HEK293 (cell line): ENCODE measurements around the gene DLG2.
A peak's percentile ranks its signal among the peaks of the same experiment; 100 is the strongest.

Experiments
- CTCF ChIA-PET: fragments of 350-600 bp; formaldehyde crosslinking; extraction: SDS; loops from one replicate; lab custom pipeline; 2021; ENCODE audit warnings: antibody characterized with exemption; lab: Yijun Ruan, JAX
- POLR2A ChIA-PET: fragments of 300-600 bp; formaldehyde crosslinking; extraction: SDS; loops from one replicate; lab custom pipeline; 2020; ENCODE audit warnings: antibody characterized with exemption, inconsistent platforms; lab: Yijun Ruan, JAX
- H3K27ac ChIP-seq: fragments of 200-500 bp; sonication (Bioruptor generic); 2 replicates; pipeline ENCODE4 v1.5.1; 2014; ENCODE audit warnings: low read depth, low read length, control low read depth, inconsistent platforms; ENCODE audit errors: extremely low read depth
- H3K36me3 ChIP-seq, 2 experiments: fragments of 200-500 bp in 1 of 2; sonication (Bioruptor generic) in 1 of 2; 1 replicate in 1 of 2; 2 replicates in 1 of 2; pipeline ENCODE4 v1.5.1; 2014 to 2017; ENCODE audit warnings: inconsistent platforms in 2 of 2, low read length in 2 of 2; ENCODE audit not compliant: control insufficient read depth in 2 of 2, insufficient read depth in 1 of 2
- H3K4me1 ChIP-seq: fragments of 200-500 bp; sonication (Bioruptor generic); 2 replicates; pipeline ENCODE4 v1.5.1; 2014; ENCODE audit warnings: mild to moderate bottlenecking, low read length, inconsistent platforms; ENCODE audit not compliant: control insufficient read depth, insufficient read depth
- H3K4me3 ChIP-seq: 2 replicates; pipeline ENCODE4 v1.5.1; 2011; ENCODE audit warnings: low read depth, mild to moderate bottlenecking, control low read depth, low read length, moderate library complexity
- H3K9me3 ChIP-seq: fragments of 200-500 bp; sonication (Bioruptor generic); 2 replicates; pipeline ENCODE4 v1.5.1; 2014; ENCODE audit warnings: low read depth, low read length, inconsistent platforms; ENCODE audit not compliant: control insufficient read depth, insufficient read depth
- OVOL3 ChIP-seq: fragments of 450-650 bp; formaldehyde crosslinking; IDR thresholded peaks from 2 replicates; pipeline ENCODE4 v1.5.1; 2016; ENCODE audit warnings: missing biosample characterization, missing genetic modification characterization
- SETDB1 ChIP-seq: IDR thresholded peaks from one replicate; pipeline ENCODE4 v1.6.1; 2017; ENCODE audit warnings: mild to moderate bottlenecking, low read length, moderate library complexity, mixed read lengths; ENCODE audit not compliant: insufficient read length
- ZIC2 ChIP-seq: fragments of 450-650 bp; formaldehyde crosslinking; IDR thresholded peaks from 2 replicates; pipeline ENCODE4 v1.5.1; 2016; ENCODE audit warnings: missing biosample characterization, missing genetic modification characterization
- ZNF157 ChIP-seq: fragments of 450-650 bp; formaldehyde crosslinking; IDR thresholded peaks from 2 replicates; pipeline ENCODE4 v1.5.1; 2016; ENCODE audit warnings: missing biosample characterization, missing genetic modification characterization
- ZNF324 ChIP-seq: fragments of 450-650 bp; formaldehyde crosslinking; IDR thresholded peaks from 2 replicates; pipeline ENCODE4 v1.5.1; 2016; ENCODE audit warnings: missing biosample characterization, missing genetic modification characterization
- ZNF416 ChIP-seq: fragments of 450-650 bp; formaldehyde crosslinking; IDR thresholded peaks from 2 replicates; pipeline ENCODE4 v1.5.1; 2016; ENCODE audit warnings: missing biosample characterization, missing genetic modification characterization
- ZNF501 ChIP-seq: fragments of 450-650 bp; formaldehyde crosslinking; IDR thresholded peaks from 2 replicates; pipeline ENCODE4 v1.5.1; 2016; ENCODE audit warnings: missing biosample characterization, missing genetic modification characterization
- ZNF571 ChIP-seq: fragments of 450-650 bp; formaldehyde crosslinking; IDR thresholded peaks from 2 replicates; pipeline ENCODE4 v1.5.0; 2017; ENCODE audit warnings: missing biosample characterization, missing genetic modification characterization
- ZNF621 ChIP-seq: fragments of 450-650 bp; formaldehyde crosslinking; IDR thresholded peaks from 2 replicates; pipeline ENCODE4 v1.5.1; 2017; ENCODE audit warnings: missing biosample characterization, missing genetic modification characterization
- ZNF624 ChIP-seq: fragments of 450-650 bp; formaldehyde crosslinking; IDR thresholded peaks from 2 replicates; pipeline ENCODE4 v1.5.1; 2017; ENCODE audit warnings: missing biosample characterization, missing genetic modification characterization
- ZNF629 ChIP-seq: fragments of 450-650 bp; formaldehyde crosslinking; IDR thresholded peaks from 2 replicates; pipeline ENCODE4 v1.5.1; 2017; ENCODE audit warnings: missing biosample characterization, missing genetic modification characterization
- ZNF654 ChIP-seq: fragments of 450-650 bp; formaldehyde crosslinking; IDR thresholded peaks from 2 replicates; pipeline ENCODE4 v1.5.1; 2016; ENCODE audit warnings: low read depth, missing biosample characterization, missing genetic modification characterization
- ZNF660 ChIP-seq: fragments of 450-650 bp; IDR thresholded peaks from 2 replicates; pipeline ENCODE4 v1.5.1; 2018; ENCODE audit warnings: missing biosample characterization, mild to moderate bottlenecking, missing genetic modification characterization
- ZNF747 ChIP-seq: fragments of 450-650 bp; formaldehyde crosslinking; IDR thresholded peaks from 2 replicates; pipeline ENCODE4 v1.5.1; 2016; ENCODE audit warnings: missing biosample characterization, missing genetic modification characterization
- ZSCAN30 ChIP-seq: fragments of 450-650 bp; IDR thresholded peaks from 2 replicates; pipeline ENCODE4 v1.5.1; 2018; ENCODE audit warnings: missing biosample characterization, mild to moderate bottlenecking, missing genetic modification characterization, moderate library complexity
- TF ChIP-seq, protein P1 (sequence below): fragments of 450-650 bp; formaldehyde crosslinking; IDR thresholded peaks from 2 replicates; pipeline ENCODE4 v1.5.0; 2017; ENCODE audit warnings: missing biosample characterization, missing genetic modification characterization, borderline replicate concordance
- TF ChIP-seq, protein P2 (sequence below): fragments of 450-650 bp; formaldehyde crosslinking; IDR thresholded peaks from 2 replicates; pipeline ENCODE4 v1.5.1; 2016; ENCODE audit warnings: missing biosample characterization, missing genetic modification characterization
- TF ChIP-seq, protein P3 (sequence below): fragments of 450-650 bp; formaldehyde crosslinking; IDR thresholded peaks from 2 replicates; pipeline ENCODE4; 2016; ENCODE audit warnings: missing biosample characterization, missing genetic modification characterization

Gene DLG2

DNA sequence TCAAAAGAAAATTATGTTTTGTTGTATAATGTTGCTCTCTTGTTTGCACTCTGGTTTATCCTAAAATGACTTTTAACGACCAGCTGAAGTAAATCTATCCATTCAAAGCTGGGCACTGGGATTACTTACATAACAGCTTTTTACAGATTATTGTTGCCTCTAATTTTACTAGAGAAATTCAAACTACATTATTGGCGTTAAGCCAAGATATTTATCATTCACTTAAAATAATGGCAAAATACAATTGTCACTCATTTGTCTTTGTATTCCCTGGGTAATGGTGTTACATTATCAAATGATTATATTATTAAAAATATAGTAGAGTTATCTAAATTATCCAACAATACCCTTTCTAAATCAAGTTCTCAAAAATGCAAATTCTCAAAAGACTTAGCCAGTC lies 30.3 kb downstream of the DLG2 start (continued):
- no peak for TF ChIP-seq ZNF501 (tag by site-specific recombination)
- no peak for TF ChIP-seq ZNF624 (tag by site-specific recombination)
- TF ChIP-seq ZNF416: no peak
- TF ChIP-seq, protein P1, sequence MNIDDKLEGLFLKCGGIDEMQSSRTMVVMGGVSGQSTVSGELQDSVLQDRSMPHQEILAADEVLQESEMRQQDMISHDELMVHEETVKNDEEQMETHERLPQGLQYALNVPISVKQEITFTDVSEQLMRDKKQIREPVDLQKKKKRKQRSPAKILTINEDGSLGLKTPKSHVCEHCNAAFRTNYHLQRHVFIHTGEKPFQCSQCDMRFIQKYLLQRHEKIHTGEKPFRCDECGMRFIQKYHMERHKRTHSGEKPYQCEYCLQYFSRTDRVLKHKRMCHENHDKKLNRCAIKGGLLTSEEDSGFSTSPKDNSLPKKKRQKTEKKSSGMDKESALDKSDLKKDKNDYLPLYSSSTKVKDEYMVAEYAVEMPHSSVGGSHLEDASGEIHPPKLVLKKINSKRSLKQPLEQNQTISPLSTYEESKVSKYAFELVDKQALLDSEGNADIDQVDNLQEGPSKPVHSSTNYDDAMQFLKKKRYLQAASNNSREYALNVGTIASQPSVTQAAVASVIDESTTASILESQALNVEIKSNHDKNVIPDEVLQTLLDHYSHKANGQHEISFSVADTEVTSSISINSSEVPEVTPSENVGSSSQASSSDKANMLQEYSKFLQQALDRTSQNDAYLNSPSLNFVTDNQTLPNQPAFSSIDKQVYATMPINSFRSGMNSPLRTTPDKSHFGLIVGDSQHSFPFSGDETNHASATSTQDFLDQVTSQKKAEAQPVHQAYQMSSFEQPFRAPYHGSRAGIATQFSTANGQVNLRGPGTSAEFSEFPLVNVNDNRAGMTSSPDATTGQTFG (tag by site-specific recombination): no peak
- TF ChIP-seq ZNF157 (tag by site-specific recombination): no peak
- no peak for TF ChIP-seq OVOL3 (tag by site-specific recombination)
- TF ChIP-seq, protein P2, sequence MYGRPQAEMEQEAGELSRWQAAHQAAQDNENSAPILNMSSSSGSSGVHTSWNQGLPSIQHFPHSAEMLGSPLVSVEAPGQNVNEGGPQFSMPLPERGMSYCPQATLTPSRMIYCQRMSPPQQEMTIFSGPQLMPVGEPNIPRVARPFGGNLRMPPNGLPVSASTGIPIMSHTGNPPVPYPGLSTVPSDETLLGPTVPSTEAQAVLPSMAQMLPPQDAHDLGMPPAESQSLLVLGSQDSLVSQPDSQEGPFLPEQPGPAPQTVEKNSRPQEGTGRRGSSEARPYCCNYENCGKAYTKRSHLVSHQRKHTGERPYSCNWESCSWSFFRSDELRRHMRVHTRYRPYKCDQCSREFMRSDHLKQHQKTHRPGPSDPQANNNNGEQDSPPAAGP (tag by site-specific recombination): no peak
- no peak for TF ChIP-seq SETDB1
- no peak for TF ChIP-seq ZSCAN30
- no peak for TF ChIP-seq ZNF571
- no peak for TF ChIP-seq ZNF324 (tag by site-specific recombination)
- TF ChIP-seq, protein P3, sequence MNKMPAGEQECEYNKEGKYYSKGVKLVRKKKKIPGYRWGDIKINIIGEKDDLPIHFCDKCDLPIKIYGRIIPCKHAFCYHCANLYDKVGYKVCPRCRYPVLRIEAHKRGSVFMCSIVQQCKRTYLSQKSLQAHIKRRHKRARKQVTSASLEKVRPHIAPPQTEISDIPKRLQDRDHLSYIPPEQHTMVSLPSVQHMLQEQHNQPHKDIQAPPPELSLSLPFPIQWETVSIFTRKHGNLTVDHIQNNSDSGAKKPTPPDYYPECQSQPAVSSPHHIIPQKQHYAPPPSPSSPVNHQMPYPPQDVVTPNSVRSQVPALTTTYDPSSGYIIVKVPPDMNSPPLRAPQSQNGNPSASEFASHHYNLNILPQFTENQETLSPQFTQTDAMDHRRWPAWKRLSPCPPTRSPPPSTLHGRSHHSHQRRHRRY: no peak
- no peak for TF ChIP-seq ZNF747 (tag by site-specific recombination)
- TF ChIP-seq ZNF621 (tag by site-specific recombination): no peak
- TF ChIP-seq ZNF654 (tag by site-specific recombination): no peak
- TF ChIP-seq, all 188 proteins: peak for 0

DNA sequence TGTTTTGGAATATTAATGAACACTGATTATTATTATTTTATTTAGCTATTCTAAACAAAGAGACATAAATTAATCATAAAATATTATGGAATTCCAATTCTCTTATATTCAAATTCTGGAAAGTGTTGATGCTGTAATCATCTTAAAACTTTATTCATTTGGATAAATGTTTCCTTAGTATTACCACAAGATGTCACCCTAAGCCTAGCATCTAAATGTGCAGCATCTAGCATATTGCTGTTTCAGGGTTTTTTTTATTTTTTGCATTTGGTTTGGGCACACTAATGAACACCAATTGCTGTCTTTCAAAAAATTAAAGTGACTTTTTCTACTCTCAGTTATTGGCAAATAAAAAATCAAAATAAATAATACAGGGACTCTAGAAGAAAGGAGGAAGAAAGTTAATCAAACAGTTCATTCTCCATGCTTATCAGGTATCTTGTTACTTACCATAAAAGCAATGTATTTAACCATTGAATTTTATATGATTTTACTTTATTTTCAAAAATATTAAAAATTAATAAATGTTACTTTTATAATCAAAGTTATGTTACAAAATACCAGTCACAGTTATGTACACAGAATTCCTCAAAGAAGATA lies 31.8 kb downstream of the DLG2 start:
- CTCF ChIA-PET: interaction anchor here (0.6 to 1.0 kb wide), 12 partner anchors 8 to 824 kb away, joined by 3 to 6 read pairs (median 3); no protein-coding TSS in a partner anchor
- TF ChIP-seq ZNF654 (tag by site-specific recombination) (peak; percentile 79), ZNF660 (peak; percentile 51; the same call in 1 of the 2 replicates), ZIC2 (tag by site-specific recombination) (no peak), ZSCAN30 (0 out of 2 replicates have a peak, but pooled peaks have one; percentile 8)
- Histone ChIP-seq H3K4me3 (no peak overlapping the region), H3K36me3 (no peaks in the 10 kb centered on the region), H3K9me3 (no peaks in the 10 kb centered on the region), H3K27ac (no peak overlapping the region), H3K4me1 (no peaks in the 10 kb centered on the region)
- POLR2A ChIA-PET: interaction anchor here (0.7 kb wide), 1 partner anchor 278 kb away, joined by 3 read pairs; no protein-coding TSS in a partner anchor

DNA sequence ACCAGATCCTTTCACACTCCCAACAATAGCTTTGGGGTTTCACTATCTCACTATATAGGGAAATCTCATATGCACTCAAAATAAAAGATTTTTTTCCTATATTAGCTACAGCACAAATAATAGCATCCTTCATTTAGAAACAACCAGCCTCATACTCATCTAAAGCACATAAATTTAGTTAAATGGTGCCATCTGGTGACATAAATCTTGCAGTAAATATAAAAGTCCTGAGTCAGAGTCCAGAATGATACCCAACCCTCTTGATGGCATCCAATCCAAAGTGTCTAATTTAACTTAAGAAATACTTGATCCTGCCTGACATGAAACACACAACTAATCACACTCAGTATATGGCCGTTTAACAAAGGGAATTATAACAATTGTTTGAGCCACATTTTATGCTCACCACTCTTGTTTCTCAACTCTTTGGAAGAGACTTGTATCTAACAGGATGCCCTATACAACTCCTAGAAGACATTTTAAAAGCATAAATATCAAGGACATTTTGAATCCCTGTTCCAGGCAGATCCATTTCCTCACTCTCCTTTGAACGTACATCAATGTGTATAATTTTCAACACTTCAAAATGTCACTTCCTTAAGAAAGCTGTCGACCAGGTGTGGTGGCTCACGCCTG lies 36.2 kb downstream of the DLG2 start:
- Histone ChIP-seq H3K4me3 (no peak overlapping the region), H3K9me3 (no peaks in the 10 kb centered on the region), H3K4me1 (no peaks in the 10 kb centered on the region), H3K27ac (no peak overlapping the region), H3K36me3 (no peaks in the 10 kb centered on the region)
- no peak for TF ChIP-seq ZNF629 (tag by site-specific recombination)
- peak; percentile 51 for TF ChIP-seq ZNF654 (tag by site-specific recombination)
- ChIA-PET POLR2A (no interaction called here), CTCF (interaction anchor here (0.6 to 1.7 kb wide), 10 partner anchors 24 to 1032 kb away, joined by 3 to 5 read pairs (median 3); partner anchors contain the start of gene CCDC83)
